Neural cell (in vitro differentiated cells): ENCODE data around the gene GMDS. TPM values are rescaled to one million over a fixed set of nuclear protein-coding genes. Genes with fewer than 3 reads are reported as not detected.

Experiments used
- H2AFZ ChIP-seq: fragments of 200-600, 300-800 bp; sonication (generic), shearing (Covaris generic); 2 replicates; pipeline ENCODE4 v1.6.0; 2014; ENCODE audit warnings: low read depth, mild to moderate bottlenecking, antibody characterized with exemption, low read length, moderate library complexity
- H3F3A ChIP-seq: fragments of 200-600 bp; shearing (Covaris generic); 2 replicates; pipeline ENCODE4 v1.6.1; 2016; ENCODE audit warnings: mild to moderate bottlenecking, moderate library complexity, mixed read lengths, antibody characterized with exemption, low read length; ENCODE audit not compliant: insufficient read depth, poor library complexity, severe bottlenecking
- H3K27ac ChIP-seq: fragments of 200-600, 300-800 bp; sonication (generic), shearing (Covaris generic); 2 replicates; pipeline ENCODE4 v1.5.1; 2014; ENCODE audit warnings: mild to moderate bottlenecking, low read length, moderate library complexity
- H3K27me3 ChIP-seq: fragments of 300-800, 200-600 bp; sonication (generic), shearing (Covaris generic); 2 replicates; pipeline ENCODE4 v1.6.0; 2014; ENCODE audit warnings: mild to moderate bottlenecking, low read depth, low read length, moderate library complexity; ENCODE audit not compliant: insufficient read depth
- H3K36me3 ChIP-seq: fragments of 300-800, 200-600 bp; sonication (generic), shearing (Covaris generic); 2 replicates; pipeline ENCODE4 v1.5.1; 2014; ENCODE audit warnings: mild to moderate bottlenecking, antibody characterized with exemption, low read length, moderate library complexity; ENCODE audit not compliant: insufficient read depth
- H3K4me2 ChIP-seq: fragments of 300-800, 200-600 bp; sonication (generic), shearing (Covaris generic); 2 replicates; pipeline ENCODE4 v1.6.0; 2014; ENCODE audit warnings: mild to moderate bottlenecking, low read length
- H3K4me3 ChIP-seq: fragments of 300-800, 200-600 bp; sonication (generic), shearing (Covaris generic); 2 replicates; pipeline ENCODE4 v1.5.1; 2014; ENCODE audit warnings: mild to moderate bottlenecking, low read length, moderate library complexity
- H3K79me2 ChIP-seq: fragments of 200-600 bp; shearing (Covaris generic); replicated peaks from 2 replicates; pipeline ENCODE4 v1.6.0; 2014; ENCODE audit warnings: mild to moderate bottlenecking, low read length, moderate library complexity; ENCODE audit not compliant: insufficient read depth
- H3K9ac ChIP-seq: fragments of 300-800, 200-600 bp; sonication (generic), shearing (Covaris generic); 2 replicates; pipeline ENCODE4 v1.6.1; 2016; ENCODE audit warnings: mild to moderate bottlenecking, low read length, mixed read lengths
- H3K9me2 ChIP-seq: fragments of 200-600 bp; shearing (Covaris generic); 2 replicates; pipeline ENCODE4 v1.6.1; 2016; ENCODE audit warnings: mild to moderate bottlenecking, low read length, mixed read lengths; ENCODE audit not compliant: insufficient read depth
- H3K9me3 ChIP-seq: fragments of 200-600, 300-800 bp; sonication (generic), shearing (Covaris generic); 2 replicates; pipeline ENCODE4 v1.6.1; 2016; ENCODE audit warnings: mild to moderate bottlenecking, mixed run types, low read length, moderate library complexity, mixed read lengths
- H4K20me1 ChIP-seq: fragments of 200-600 bp; shearing (Covaris generic); 2 replicates; pipeline ENCODE4 v1.6.1; 2016; ENCODE audit warnings: mild to moderate bottlenecking, mixed run types; ENCODE audit not compliant: insufficient read depth
- EP300 ChIP-seq: fragments of 450-650 bp; conservative IDR thresholded peaks from 2 replicates; pipeline ENCODE4 v1.6.1; 2014; ENCODE audit warnings: antibody characterized with exemption, mild to moderate bottlenecking, moderate library complexity; ENCODE audit not compliant: poor library complexity, severe bottlenecking
- EZH2 ChIP-seq: fragments of 200-600, 300-800 bp; shearing (Covaris generic), sonication (generic); IDR thresholded peaks from 2 replicates; pipeline ENCODE4 v1.6.1; 2014; ENCODE audit warnings: antibody characterized with exemption, low read length, borderline replicate concordance, mild to moderate bottlenecking; ENCODE audit not compliant: insufficient read depth, poor library complexity, severe bottlenecking
- MXI1 ChIP-seq: fragments of 450-650 bp; conservative IDR thresholded peaks from 2 replicates; pipeline ENCODE4 v1.6.1; 2014; ENCODE audit warnings: antibody characterized with exemption, mild to moderate bottlenecking; ENCODE audit not compliant: poor library complexity, severe bottlenecking
- POLR2AphosphoS5 ChIP-seq: IDR thresholded peaks from 2 replicates; pipeline ENCODE4 v1.6.1; 2012
- RAD21 ChIP-seq: fragments of 450-650 bp; conservative IDR thresholded peaks from 2 replicates; pipeline ENCODE4 v1.6.1; 2014; ENCODE audit warnings: antibody characterized with exemption, mild to moderate bottlenecking, moderate library complexity
- SMC3 ChIP-seq: fragments of 450-650 bp; conservative IDR thresholded peaks from 2 replicates; pipeline ENCODE4 v1.6.1; 2014; ENCODE audit warnings: antibody characterized with exemption, mild to moderate bottlenecking, moderate library complexity; ENCODE audit not compliant: poor library complexity
- TAF1 ChIP-seq: IDR thresholded peaks from 2 replicates; pipeline ENCODE4 v1.6.1; 2012; ENCODE audit warnings: low read depth
- polyA plus RNA-seq: library from polyadenylated mRNA; depleted of rRNA; stranded (reverse); fragments of >200 nt; gene quantifications from 2 replicates; pipeline ENCODE4 v1.2.3, GENCODE V29; 2014
- TF ChIP-seq, protein P1 (sequence below): fragments of 450-650 bp; IDR thresholded peaks from 2 replicates; pipeline ENCODE4 v1.5.1; 2014; ENCODE audit warnings: antibody characterized with exemption, mild to moderate bottlenecking, moderate library complexity; ENCODE audit not compliant: poor library complexity, severe bottlenecking
- TF ChIP-seq, protein P2 (sequence below): IDR thresholded peaks from 2 replicates; pipeline ENCODE4 v1.6.1; 2012; ENCODE audit warnings: borderline replicate concordance

GMDS gene
- polyA plus RNA-seq, 1 donor from 2014 or later, result 11.4 TPM

DNA sequence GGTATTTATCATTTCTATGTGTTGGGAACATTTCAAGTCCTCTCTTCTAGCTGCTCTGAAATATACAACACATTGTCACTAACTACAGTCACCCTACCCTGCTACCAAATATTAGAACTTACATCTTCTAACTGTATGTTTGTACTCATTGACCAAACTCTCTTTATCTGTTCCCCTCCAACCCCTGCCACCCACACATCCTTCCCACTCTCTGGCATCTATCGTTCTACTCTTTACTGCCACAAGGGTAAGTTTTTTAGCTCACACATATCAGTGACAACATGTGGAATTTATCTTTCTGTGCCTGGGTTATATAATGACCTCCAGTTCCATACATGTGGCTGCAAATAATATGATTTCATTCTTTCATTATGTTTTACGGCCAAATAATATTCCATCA is 171.9 kb downstream of the GMDS start:
- no peak overlapping the region for H3K4me3 ChIP-seq
- H4K20me1 ChIP-seq, result no peaks in the 10 kb centered on the region
- H3K79me2 ChIP-seq, result no peaks in the 10 kb centered on the region
- H3K4me2 ChIP-seq, result no peak overlapping the region
- H3K9me2 ChIP-seq, result no peaks in the 10 kb centered on the region
- no peaks in the 10 kb centered on the region for H3K27me3 ChIP-seq
- H3F3A ChIP-seq, result no peaks in the 10 kb centered on the region
- TF ChIP-seq MXI1 (no peak), EZH2 (no peak), EP300 (no peak), TAF1 (no peak), SMC3 (no peak), RAD21 (no peak), POLR2AphosphoS5 (no peak)
- TF ChIP-seq, protein P1, sequence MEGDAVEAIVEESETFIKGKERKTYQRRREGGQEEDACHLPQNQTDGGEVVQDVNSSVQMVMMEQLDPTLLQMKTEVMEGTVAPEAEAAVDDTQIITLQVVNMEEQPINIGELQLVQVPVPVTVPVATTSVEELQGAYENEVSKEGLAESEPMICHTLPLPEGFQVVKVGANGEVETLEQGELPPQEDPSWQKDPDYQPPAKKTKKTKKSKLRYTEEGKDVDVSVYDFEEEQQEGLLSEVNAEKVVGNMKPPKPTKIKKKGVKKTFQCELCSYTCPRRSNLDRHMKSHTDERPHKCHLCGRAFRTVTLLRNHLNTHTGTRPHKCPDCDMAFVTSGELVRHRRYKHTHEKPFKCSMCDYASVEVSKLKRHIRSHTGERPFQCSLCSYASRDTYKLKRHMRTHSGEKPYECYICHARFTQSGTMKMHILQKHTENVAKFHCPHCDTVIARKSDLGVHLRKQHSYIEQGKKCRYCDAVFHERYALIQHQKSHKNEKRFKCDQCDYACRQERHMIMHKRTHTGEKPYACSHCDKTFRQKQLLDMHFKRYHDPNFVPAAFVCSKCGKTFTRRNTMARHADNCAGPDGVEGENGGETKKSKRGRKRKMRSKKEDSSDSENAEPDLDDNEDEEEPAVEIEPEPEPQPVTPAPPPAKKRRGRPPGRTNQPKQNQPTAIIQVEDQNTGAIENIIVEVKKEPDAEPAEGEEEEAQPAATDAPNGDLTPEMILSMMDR, result no peak
- TF ChIP-seq, protein P2, sequence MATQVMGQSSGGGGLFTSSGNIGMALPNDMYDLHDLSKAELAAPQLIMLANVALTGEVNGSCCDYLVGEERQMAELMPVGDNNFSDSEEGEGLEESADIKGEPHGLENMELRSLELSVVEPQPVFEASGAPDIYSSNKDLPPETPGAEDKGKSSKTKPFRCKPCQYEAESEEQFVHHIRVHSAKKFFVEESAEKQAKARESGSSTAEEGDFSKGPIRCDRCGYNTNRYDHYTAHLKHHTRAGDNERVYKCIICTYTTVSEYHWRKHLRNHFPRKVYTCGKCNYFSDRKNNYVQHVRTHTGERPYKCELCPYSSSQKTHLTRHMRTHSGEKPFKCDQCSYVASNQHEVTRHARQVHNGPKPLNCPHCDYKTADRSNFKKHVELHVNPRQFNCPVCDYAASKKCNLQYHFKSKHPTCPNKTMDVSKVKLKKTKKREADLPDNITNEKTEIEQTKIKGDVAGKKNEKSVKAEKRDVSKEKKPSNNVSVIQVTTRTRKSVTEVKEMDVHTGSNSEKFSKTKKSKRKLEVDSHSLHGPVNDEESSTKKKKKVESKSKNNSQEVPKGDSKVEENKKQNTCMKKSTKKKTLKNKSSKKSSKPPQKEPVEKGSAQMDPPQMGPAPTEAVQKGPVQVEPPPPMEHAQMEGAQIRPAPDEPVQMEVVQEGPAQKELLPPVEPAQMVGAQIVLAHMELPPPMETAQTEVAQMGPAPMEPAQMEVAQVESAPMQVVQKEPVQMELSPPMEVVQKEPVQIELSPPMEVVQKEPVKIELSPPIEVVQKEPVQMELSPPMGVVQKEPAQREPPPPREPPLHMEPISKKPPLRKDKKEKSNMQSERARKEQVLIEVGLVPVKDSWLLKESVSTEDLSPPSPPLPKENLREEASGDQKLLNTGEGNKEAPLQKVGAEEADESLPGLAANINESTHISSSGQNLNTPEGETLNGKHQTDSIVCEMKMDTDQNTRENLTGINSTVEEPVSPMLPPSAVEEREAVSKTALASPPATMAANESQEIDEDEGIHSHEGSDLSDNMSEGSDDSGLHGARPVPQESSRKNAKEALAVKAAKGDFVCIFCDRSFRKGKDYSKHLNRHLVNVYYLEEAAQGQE, result no peak
- peaks cover 4% of the 10 kb centered on the region for H3K9me3 ChIP-seq
- peak overlapping the region; percentile 12 for H3K27ac ChIP-seq
- H3K36me3 ChIP-seq, result no peaks in the 10 kb centered on the region
- no peak overlapping the region for H2AFZ ChIP-seq
- no peak overlapping the region for H3K9ac ChIP-seq

DNA sequence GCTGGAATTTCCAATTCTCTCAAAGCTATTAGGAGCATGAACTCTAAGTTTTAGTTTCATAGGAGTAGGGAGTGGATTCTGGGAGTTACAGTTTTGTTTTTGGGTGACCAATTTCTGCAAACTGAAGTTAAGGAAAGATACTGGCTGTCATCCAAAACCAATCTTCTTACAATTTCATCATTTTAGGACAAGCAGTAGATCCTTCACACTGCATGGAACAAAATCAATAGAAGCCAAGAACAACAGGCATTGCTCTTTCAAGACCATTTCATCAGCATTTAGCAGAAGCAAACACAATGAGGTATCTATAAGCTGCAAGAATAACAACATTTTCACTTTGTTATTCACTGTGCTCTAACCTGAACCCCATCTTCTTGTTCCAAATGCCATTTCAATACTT is 173.0 kb downstream of the GMDS start:
- Histone ChIP-seq H3K9ac (no peak overlapping the region), H3K27me3 (no peaks in the 10 kb centered on the region), H3K9me3 (peaks cover 4% of the 10 kb centered on the region), H3K36me3 (no peaks in the 10 kb centered on the region), H3K9me2 (no peaks in the 10 kb centered on the region), H3K4me2 (no peak overlapping the region), H3K27ac (no peak overlapping the region), H3K79me2 (no peaks in the 10 kb centered on the region), H3F3A (no peaks in the 10 kb centered on the region), H4K20me1 (no peaks in the 10 kb centered on the region), H2AFZ (no peak overlapping the region), H3K4me3 (no peak overlapping the region)
- no peak for TF ChIP-seq MXI1

DNA sequence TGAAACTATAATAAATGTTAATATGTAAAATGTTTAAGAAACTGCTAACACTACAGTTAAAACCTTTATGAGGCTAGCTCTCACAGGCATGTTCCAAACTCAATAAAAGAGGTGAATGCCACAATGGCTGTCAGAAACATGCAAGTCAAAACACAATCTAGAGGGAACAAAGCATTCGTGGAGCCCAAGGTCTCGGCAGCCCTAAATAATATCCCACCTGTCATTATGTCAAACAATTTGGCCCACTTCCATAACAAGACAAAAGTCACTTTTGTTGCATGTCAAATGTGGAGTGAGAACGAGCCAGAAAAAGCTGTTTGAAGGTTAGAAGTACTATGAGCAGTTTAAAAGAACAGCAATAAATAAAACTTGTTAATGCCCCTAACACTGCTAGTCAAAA is 181.9 kb downstream of the GMDS start:
- H3K4me2 ChIP-seq, result no peak overlapping the region
- no peaks in the 10 kb centered on the region for H3K9me3 ChIP-seq
- H3K9ac ChIP-seq, result no peak overlapping the region
- no peak overlapping the region for H2AFZ ChIP-seq
- no peak overlapping the region for H3K27ac ChIP-seq
- H3K27me3 ChIP-seq, result no peaks in the 10 kb centered on the region
- H3K9me2 ChIP-seq, result no peaks in the 10 kb centered on the region
- no peaks in the 10 kb centered on the region for H3F3A ChIP-seq
- no peaks in the 10 kb centered on the region for H3K36me3 ChIP-seq
- no peak overlapping the region for H3K4me3 ChIP-seq
- TF ChIP-seq, protein P1, result no peak
- TF ChIP-seq RAD21 (no peak), SMC3 (no peak), POLR2AphosphoS5 (no peak), TAF1 (no peak)
- TF ChIP-seq, protein P2, result no peak
- no peaks in the 10 kb centered on the region for H3K79me2 ChIP-seq
- H4K20me1 ChIP-seq, result no peaks in the 10 kb centered on the region
